Measurements from ENCODE around the gene ANKHD1. TPM values are rescaled to one million over a fixed set of nuclear protein-coding genes. Genes with fewer than 3 reads are reported as not detected.
"Not testable (repeated sequence)": the region's sequence is repeated elsewhere in the genome, so short reads cannot be mapped to it uniquely, and the experiment has no call there.

ANKHD1 gene
- polyA plus RNA-seq, 4 donors = 101 to 115 (median 108) TPM

DNA sequence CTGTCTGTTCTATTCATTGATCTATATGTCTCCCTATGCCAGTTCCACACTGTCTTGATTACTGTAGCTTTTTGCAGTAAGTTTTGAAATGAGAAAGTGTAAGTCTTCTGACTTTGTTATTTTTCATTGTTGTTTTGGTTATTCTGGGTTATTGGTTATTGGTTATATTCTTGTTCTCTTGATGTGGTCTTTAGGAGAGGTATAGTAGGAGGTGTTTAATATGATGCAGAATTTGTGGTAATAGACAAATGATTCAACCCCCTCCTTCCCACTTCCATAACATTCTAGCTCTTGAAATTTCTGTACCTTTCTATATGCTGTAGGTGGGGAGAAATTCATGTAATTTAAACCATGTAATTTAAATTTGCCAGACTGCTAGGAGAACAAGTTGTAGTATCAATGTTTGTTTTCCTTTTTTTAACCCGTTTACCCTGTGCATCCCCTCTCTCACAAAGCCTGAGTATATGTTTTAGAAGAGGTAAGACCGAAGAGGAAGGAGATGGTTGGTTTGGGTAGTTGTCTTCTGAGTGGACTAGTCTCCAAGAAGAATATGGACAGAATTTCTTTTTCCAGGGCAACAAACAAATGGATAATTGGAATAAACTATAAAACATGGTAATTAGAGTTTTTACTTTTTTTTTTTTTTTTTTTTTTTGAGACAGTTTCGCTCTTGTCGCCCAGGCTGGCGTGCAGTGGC is 19.2 kb downstream of the ANKHD1 start:
- DNase-seq (ENCODE audit: low read depth in 4 of 4, low spot score in 3 of 4) = no peak

DNA sequence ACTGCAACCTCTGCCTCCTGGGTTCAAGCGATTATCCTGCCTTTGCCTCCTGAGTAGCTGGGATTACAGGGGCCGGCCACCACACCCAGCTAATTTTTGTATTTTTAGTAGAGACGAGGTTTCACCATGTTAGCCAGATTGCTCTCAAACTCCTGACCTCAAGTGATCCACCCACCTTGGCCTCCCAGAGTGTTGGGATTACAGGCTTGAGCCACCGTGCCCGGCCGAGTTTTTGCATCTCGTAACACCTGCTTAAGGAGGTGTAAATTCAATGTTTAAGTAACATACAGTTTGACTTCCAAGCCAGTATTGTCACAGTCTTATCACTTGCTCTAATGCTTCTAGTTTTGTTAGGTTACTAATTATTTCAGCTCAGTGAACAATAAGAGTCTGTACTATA is 19.7 kb downstream of the ANKHD1 start:
- not testable (repeated sequence) for DNase-seq (ENCODE audit: low read depth in 4 of 4, low spot score in 3 of 4)

GRCh38 chr5:140423609-140424008 is 22.0 kb downstream of the ANKHD1 start:
- DNase-seq (ENCODE audit: low read depth in 4 of 4, low spot score in 3 of 4) = no peak

GRCh38 chr5:140424135-140424534 is 22.5 kb downstream of the ANKHD1 start:
- no peak for DNase-seq (ENCODE audit: low read depth in 4 of 4, low spot score in 3 of 4)

DNA sequence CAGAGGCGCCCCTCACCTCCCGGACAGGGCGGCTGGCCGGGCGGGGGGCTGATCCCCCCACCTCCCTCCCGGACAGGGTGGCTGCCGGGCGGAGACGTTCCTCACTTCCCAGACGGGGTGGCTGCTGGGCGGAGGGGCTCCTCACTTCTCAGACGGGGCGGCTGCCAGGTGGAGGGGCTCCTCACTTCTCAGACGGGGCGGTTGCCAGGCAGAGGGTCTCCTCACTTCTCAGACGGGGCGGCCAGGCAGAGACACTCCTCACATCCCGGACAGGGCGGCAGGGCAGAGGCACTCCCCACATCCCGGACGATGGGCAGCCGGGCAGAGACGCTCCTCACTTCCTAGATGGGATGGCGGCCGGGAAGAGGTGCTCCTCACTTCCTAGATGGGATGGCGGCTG is 26.1 kb downstream of the ANKHD1 start:
- not testable (repeated sequence) for DNase-seq (ENCODE audit: low read depth in 4 of 4, low spot score in 3 of 4)

DNA sequence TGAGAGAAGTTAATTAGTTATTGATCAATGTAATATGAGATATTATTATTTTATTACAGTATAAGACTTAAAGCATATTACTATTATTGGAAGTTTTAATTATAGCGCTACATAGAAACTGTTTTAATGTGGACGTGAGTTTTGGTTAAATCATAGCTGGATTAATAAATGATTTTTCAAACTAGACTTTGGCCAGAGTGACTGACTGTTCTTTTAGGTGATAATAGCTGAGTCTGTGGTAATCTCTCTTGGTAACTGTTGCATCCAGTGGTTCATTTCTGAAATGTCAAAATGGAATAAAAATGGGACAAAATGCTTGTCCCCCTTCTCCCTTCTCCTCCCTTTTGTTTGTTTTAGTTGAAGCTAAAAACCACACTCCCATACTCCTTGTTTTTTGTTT is 28.1 kb downstream of the ANKHD1 start:
- DNase-seq (ENCODE audit: low read depth in 4 of 4, low spot score in 3 of 4) = no peak

DNA sequence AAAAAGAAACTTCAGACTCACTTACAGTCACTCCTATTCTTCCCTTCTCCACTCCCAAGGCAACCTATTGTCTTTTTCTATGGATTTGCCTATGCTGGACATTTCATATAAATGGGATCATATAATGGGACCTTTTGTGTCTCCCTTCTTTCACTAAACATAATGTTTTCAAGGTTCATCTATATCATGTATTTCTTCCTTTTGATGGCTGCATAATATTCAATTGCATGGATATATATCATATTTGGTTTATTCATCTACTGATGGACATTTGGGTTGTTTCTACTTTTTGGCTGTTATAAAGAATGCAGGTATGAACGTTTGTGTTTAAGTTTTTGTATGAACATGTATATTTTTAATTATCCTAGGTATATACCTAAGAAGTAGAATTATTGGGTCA is 30.6 kb downstream of the ANKHD1 start:
- no peak for DNase-seq (ENCODE audit: low read depth in 4 of 4, low spot score in 3 of 4)

GRCh38 chr5:140432916-140433315 is 31.3 kb downstream of the ANKHD1 start:
- no peak for DNase-seq (ENCODE audit: low read depth in 4 of 4, low spot score in 3 of 4)

- not testable (repeated sequence) for DNase-seq (ENCODE audit: low read depth in 4 of 4, low spot score in 3 of 4)
Observed at GRCh38 chr5:140457368-140457767, 55.7 kb downstream of the ANKHD1 start.

DNA sequence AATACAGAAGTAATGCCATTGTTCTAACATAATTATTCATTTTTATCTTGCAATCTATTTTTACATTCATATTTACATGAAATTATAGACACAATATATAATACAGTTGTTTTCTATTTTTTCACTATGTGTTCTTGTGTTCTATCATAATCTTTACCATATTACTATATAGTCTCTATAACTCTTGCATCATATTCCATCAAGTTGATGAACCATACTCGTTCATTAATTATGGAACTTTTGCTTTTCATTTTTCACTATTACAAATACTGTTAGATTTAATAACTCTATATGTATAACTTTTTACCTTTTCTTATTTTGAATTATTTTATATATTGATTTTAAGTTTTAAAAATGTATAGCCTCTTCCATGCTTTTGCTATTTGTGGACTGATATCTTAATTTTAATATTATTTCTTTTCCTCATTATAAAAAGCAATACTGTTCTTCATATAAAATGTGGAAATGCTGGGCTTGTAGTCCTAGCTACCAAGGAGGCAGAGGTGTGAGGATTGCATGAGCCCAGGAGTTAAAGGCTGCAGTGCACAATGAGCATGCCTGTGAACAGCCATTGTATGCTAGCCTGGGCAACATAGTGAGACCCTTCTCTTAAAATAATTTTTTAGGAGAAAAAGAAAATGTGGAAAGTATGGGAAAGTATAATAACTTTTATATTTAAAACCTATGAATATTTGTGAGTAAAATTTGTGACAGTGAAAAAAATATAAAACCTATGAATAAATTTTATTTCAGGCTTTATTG is 65.5 kb downstream of the ANKHD1 start:
- DNase-seq (ENCODE audit: low read depth in 4 of 4, low spot score in 3 of 4) = no peak

- no peak for DNase-seq (ENCODE audit: low read depth in 4 of 4, low spot score in 3 of 4)
Observed at GRCh38 chr5:140468188-140468587, 66.6 kb downstream of the ANKHD1 start.

DNA sequence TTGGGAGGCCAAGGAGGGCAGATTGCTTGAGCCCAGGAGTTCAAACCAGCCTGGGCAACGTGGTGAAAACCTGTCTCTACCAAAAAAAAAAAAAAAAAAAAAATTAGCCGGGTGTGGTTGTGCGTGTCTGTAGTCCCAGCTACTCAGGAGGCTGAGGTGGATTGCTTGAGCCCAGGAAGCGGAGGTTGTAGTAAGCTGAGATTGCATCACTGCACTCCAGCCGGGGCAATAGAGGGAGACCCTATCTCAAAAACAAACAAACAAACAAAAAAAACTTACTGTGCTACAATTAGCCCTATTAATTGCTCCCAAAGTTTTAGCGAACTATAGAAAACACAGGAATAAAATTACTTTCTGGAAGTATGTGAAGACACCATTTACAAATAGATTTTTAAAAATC is 67.6 kb downstream of the ANKHD1 start:
- no peak for DNase-seq (ENCODE audit: low read depth in 4 of 4, low spot score in 3 of 4)

DNA sequence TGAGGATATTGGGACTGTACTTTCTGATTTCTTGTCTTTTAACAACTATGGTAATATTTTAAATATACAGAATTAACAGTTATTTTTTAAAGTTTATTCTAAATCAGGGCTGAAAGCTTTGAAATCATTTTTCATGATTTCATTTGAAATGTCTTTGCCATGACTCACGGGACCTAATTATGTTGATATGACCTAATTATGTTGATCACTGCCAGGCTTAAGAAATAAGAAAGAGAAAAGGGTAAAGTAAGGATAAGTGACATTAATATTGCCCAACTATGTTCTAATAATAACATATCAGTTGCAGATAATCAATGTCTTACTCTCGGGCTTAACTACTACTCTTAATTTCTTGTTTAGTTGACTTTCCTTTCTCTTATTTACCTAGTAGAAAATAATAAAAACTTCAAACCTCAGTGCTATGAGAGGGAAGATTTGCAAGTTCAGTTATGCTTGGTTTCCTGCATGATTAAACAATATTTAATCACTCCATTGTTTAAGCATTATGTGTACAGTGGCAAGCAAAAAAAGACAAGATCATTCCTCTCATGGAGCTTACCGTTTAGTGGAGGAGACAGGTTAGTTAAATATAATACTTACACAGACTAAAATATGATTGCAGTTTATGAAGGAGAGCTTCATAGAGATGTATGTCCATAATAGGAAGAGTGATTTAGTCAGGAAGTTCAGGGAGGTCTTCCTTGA is 78.8 kb downstream of the ANKHD1 start:
- DNase-seq (ENCODE audit: low read depth in 4 of 4, low spot score in 3 of 4) = no peak

GRCh38 chr5:140481758-140482157 is 80.1 kb downstream of the ANKHD1 start:
- DNase-seq (ENCODE audit: low read depth in 4 of 4, low spot score in 3 of 4) = no peak

- DNase-seq (ENCODE audit: low read depth in 4 of 4, low spot score in 3 of 4) = no peak
Observed at GRCh38 chr5:140483055-140483454, 81.4 kb downstream of the ANKHD1 start.

DNA sequence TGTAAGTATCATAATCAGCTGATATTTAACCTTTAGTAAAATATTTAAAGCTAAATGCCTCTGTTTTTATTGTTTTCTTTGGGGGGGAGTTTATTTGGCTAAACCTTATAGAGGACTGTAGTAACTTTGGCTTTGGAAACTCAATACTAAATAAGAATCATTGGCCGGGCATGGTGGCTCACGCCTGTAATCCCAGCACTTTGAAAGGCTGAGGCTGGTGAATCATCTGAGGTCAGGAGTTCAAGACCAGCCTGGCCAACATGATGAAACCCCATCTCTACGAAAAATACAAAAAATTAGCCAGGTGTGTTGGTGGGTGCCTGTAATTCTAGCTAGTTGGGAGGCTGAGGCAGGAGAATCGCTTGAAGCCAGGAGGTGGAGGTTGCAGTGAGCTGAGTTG is 86.5 kb downstream of the ANKHD1 start:
- DNase-seq (ENCODE audit: low read depth in 4 of 4, low spot score in 3 of 4) = not testable (repeated sequence)

GRCh38 chr5:140488914-140489313 is 87.3 kb downstream of the ANKHD1 start:
- DNase-seq (ENCODE audit: low read depth in 4 of 4, low spot score in 3 of 4) = no peak

DNA sequence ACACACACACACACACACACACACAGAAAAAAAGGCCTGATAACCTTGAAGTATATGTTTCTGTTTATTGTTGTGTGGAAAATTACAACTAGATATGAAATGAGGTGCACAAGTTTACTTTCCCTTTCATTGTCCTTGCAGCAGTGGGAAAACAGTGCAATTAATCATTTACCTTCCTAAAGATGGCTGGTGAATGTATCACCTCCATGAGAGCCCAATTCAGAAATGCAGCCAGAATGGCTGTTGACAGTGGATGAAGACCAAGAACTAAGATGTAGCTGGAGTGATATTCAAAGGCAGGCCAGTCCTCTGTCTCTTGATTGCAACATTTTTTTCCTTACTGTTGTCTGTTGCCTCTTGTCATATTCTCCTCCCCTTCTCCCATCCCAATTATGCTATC is 96.3 kb downstream of the ANKHD1 start:
- DNase-seq (ENCODE audit: low read depth in 4 of 4, low spot score in 3 of 4) = no peak

DNA sequence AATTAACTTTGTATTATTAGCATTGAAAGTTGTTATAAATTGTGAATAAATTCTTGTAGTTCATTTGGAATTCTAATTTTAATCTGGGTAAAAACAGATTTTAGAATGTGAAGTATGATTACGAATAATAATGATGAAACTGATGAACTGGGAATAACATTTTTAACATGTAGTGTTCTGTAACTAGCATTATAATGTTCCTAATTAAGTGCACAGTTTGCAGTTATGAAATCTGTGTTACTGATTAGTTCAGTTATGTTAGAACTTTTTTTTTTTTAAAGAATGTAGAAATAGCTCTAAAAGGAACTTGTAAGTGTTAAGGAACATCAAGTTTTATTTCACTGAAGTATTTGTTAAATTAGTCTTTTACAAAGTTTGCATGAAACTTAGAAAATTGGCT is 97.0 kb downstream of the ANKHD1 start:
- DNase-seq (ENCODE audit: low read depth in 4 of 4, low spot score in 3 of 4) = no peak

DNA sequence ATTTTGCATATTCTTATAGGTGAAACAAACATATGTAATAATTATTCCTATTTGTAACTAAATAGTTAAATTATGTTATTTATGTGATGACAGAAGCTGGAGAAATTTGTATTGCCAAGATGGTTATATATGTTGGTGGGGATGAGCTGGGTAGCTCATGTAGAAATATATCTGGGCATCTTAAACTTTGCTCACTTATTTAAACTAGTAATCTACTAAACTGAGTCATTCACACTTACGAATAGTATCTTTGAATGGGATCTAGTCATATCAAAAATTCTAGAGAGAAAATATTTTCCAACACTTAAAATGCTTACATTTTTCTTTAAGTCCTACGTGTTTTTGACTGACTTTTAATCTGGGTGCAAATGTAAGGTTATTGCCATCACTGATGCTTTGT is 101.2 kb downstream of the ANKHD1 start:
- no peak for DNase-seq (ENCODE audit: low read depth in 4 of 4, low spot score in 3 of 4)

GRCh38 chr5:140509898-140510297 is 108.3 kb downstream of the ANKHD1 start:
- no peak for DNase-seq (ENCODE audit: low read depth in 4 of 4, low spot score in 3 of 4)

GRCh38 chr5:140513124-140513523 is 111.5 kb downstream of the ANKHD1 start:
- no peak for DNase-seq (ENCODE audit: low read depth in 4 of 4, low spot score in 3 of 4)

Data from right renal pelvis (tissue), 4 donors.